Body of pancreas (tissue), 4 donors: ENCODE results near the gene ADARB1.

Source experiments
- POLR2A ChIP-seq, 3 donors: fragments of 450-650 bp; IDR thresholded peaks; one replicate each; pipeline ENCODE4 v1.6.1; 2016; ENCODE audit warnings: antibody characterized with exemption in 3 of 3, mild to moderate bottlenecking in 2 of 3
- TF ChIP-seq, protein P1 (sequence below), 7 experiments: fragments of 450-650 bp in 4 of 7; fragments of 200-600 bp in 3 of 7; sonication (generic) in 3 of 7; IDR thresholded peaks; one replicate each; pipeline ENCODE4 v1.5.1; 2016 to 2019; ENCODE audit warnings: antibody characterized with exemption in 7 of 7

DNA sequence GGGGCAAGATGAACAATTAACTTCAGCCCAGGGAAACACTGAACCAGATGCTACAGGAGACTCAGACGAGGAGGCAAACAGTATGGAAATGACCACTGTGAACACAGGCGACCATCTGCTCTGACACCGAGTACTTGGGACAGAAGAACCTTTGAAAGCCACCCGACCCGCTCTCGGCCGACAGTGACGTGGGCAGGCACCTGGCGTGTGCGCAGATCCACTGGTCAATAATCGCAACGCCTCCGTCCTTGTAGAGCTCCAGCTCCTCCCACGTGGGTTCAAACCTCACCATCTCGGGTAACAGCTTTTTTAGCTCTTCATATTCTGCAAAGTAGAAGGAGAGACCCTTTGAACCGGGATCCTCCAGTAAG, 193.0 kb downstream of the ADARB1 start:
- TF ChIP-seq POLR2A (IDR thresholded peaks at IDR 0.05): no peak
- TF ChIP-seq, protein P1, sequence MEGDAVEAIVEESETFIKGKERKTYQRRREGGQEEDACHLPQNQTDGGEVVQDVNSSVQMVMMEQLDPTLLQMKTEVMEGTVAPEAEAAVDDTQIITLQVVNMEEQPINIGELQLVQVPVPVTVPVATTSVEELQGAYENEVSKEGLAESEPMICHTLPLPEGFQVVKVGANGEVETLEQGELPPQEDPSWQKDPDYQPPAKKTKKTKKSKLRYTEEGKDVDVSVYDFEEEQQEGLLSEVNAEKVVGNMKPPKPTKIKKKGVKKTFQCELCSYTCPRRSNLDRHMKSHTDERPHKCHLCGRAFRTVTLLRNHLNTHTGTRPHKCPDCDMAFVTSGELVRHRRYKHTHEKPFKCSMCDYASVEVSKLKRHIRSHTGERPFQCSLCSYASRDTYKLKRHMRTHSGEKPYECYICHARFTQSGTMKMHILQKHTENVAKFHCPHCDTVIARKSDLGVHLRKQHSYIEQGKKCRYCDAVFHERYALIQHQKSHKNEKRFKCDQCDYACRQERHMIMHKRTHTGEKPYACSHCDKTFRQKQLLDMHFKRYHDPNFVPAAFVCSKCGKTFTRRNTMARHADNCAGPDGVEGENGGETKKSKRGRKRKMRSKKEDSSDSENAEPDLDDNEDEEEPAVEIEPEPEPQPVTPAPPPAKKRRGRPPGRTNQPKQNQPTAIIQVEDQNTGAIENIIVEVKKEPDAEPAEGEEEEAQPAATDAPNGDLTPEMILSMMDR (IDR thresholded peaks at IDR 0.05): no peak
